Heart left ventricle (tissue), 16 donors: ENCODE measurements around the gene PAQR5. TPM values are rescaled to one million over a fixed set of nuclear protein-coding genes. Genes with fewer than 3 reads are reported as not detected.

Source experiments
- ATAC-seq, 4 donors: fragments of 200-7000 bp; cut with Tn5 transposase; one replicate each; pipeline ENCODE4 v1.9.1; 2020 to 2022; ENCODE audit warnings: moderate library complexity in 4 of 4, mild to moderate bottlenecking in 3 of 4, moderate number of reproducible peaks in 1 of 4
- DNase-seq, 5 donors: peaks; one replicate each; pipeline ENCODE4 v3.0.0-alpha.2; 2020
- H3K27ac ChIP-seq, 12 donors: fragments of 200-600 bp; sonication (generic) in 4 of 12; one replicate each; pipeline versions ENCODE4 v1.5.0 to v1.8.0; 2016 to 2022; ENCODE audit warnings: mild to moderate bottlenecking in 2 of 12
- H3K27me3 ChIP-seq, 9 donors: fragments of 200-600 bp; sonication (generic) in 2 of 9; one replicate each; pipeline versions ENCODE4 v1.5.1 to v1.8.0; 2016 to 2022; ENCODE audit warnings: mild to moderate bottlenecking in 3 of 9
- H3K36me3 ChIP-seq, 9 donors: fragments of 200-600 bp; sonication (generic) in 2 of 9; one replicate each; pipeline versions ENCODE4 v1.5.0 to v1.8.0; 2018 to 2022; ENCODE audit warnings: mild to moderate bottlenecking in 2 of 9
- H3K4me1 ChIP-seq, 12 donors: fragments of 200-600 bp; sonication (generic) in 4 of 12; one replicate each; pipeline versions ENCODE4 v1.5.0 to v1.8.0; 2016 to 2022; ENCODE audit warnings: mild to moderate bottlenecking in 3 of 12
- H3K4me3 ChIP-seq, 12 donors: fragments of 200-600 bp; sonication (generic) in 4 of 12; one replicate each; pipeline versions ENCODE4 v1.5.0 to v1.8.0; 2017 to 2022; ENCODE audit warnings: mild to moderate bottlenecking in 9 of 12, moderate library complexity in 4 of 12
- H3K9me3 ChIP-seq, 12 donors: fragments of 200-600 bp; sonication (generic) in 4 of 12; one replicate each; pipeline versions ENCODE4 v1.5.0 to v1.8.0; 2016 to 2022; ENCODE audit warnings: mild to moderate bottlenecking in 1 of 12
- CTCF ChIP-seq, 12 donors: fragments of 200-600 bp; sonication (generic) in 4 of 12; IDR thresholded peaks; one replicate each; pipeline versions ENCODE4 v1.5.0 to v1.8.0; 2018 to 2022; ENCODE audit warnings: antibody characterized with exemption in 12 of 12, mild to moderate bottlenecking in 5 of 12
- POLR2A ChIP-seq, 2 donors: fragments of 450-650 bp; IDR thresholded peaks; one replicate each; pipeline ENCODE4 v1.6.1; 2017; ENCODE audit warnings: antibody characterized with exemption in 2 of 2, mild to moderate bottlenecking in 2 of 2, moderate library complexity in 2 of 2
- WGBS, 4 donors: extraction: QIAGEN DNeasy Blood & Tissue Kit in 2 of 4; methylation state at CpG; one replicate each; pipeline versions ENCODE4 v1.1.5 to v1.1.7; 2013 to 2018; 5-methylcytosine and 5-hydroxymethylcytosine counted together
- intact Hi-C, 10 donors: fragments of 100-400 bp; cut with DNase I; formaldehyde crosslinking; loops; one replicate each; pipeline versions ENCODE4 v1.11.1 to v1.14.2; 2022
- polyA plus RNA-seq, 2 donors: library from polyadenylated mRNA; stranded (reverse); fragments of 200-250 nt; gene quantifications; one replicate each; pipeline ENCODE4 v1.2.3, GENCODE V29; 2013
- total RNA-seq, 9 donors: library from RNA; depleted of rRNA in 2 of 9; stranded (reverse); fragments of >200 nt in 2 of 9; fragmentation: NEBNext Ultra II Directional in 3 of 9; extraction: Animal tissue kit (Norgen Biotek cat#: 25700) in 3 of 9; gene quantifications; one replicate each; pipeline versions ENCODE4 v1.1.0 to v1.2.4, GENCODE V29; 2016 to 2023
- donor health status: ischemic (EF 13 %, LVEDD 7.1; RV severe dilation, severe dysfunction).
- donor health status: healthy with polysubstance abuse.
- donor health status: DM: no; HTN: yes; CAD: no.
- donor health status: DM: no; HTN: no; CAD: no.
- donor health status: ischemic (EF 25% LVEDD 6.9; RV normal size, moderate dysfunction).
- donor health status: ischemic (EF 25% LVEDD 5.7; RV mildly dilated, moderate dysfunction).
- donor health status: healthy.
- donor health status: DM: yes; HTN: yes; CAD: no.
- donor health status: ischemic (EF 35%, LVEDD 5.7; RV mildly dilated, moderate dysfunction).
- donor health status: nonischemic (EF 11% LVEDD 7.7; RV severe dilation, severe dysfunction).
- donor health status: DM: yes; HTN: yes; CAD: no.
- donor health status: PGD.
- donor health status: ischemic (EF 29% LVEDD 5.4; RV normal size, mild dysfunction).
- donor health status: nonischemic (EF 23%, LVEDD 6.1; RV moderate dilation, normal function).

The PAQR5 gene
- total and polyA plus RNA-seq, 11 donors = 0.27 to 1.6 (median 1.1) TPM

GRCh38 chr15:69323893-69324430, 25.2 kb downstream of the PAQR5 start:
- ATAC-seq = no peak
- intact Hi-C loops = no loop called here
- TF ChIP-seq CTCF (IDR thresholded peaks at IDR 0.05) (no peak), POLR2A (IDR thresholded peaks at IDR 0.05) (no peak)
- no peaks in the 10 kb centered on the region for H3K4me1 ChIP-seq
- no peaks in the 10 kb centered on the region for H3K36me3 ChIP-seq
- H3K4me3 ChIP-seq = no peak overlapping the region
- peaks cover 0 to 4% (median 0%) of the 10 kb centered on the region in 9 donors for H3K27me3 ChIP-seq
- no peak overlapping the region for H3K27ac ChIP-seq
- DNase-seq = no peak
- 65 to 72% (median 68%) methylated on average over 5 of the region's 5 CpGs for WGBS, 4 donors
- no peaks in the 10 kb centered on the region for H3K9me3 ChIP-seq

GRCh38 chr15:69324565-69324964, 25.9 kb downstream of the PAQR5 start:
- Histone ChIP-seq H3K4me1 (no peaks in the 10 kb centered on the region), H3K36me3 (no peaks in the 10 kb centered on the region), H3K4me3 (no peak overlapping the region), H3K27ac (no peak overlapping the region), H3K27me3 (peaks cover 0 to 4% (median 0%) of the 10 kb centered on the region in 9 donors), H3K9me3 (no peaks in the 10 kb centered on the region)
- TF ChIP-seq POLR2A (IDR thresholded peaks at IDR 0.05) = no peak
- no peak for TF ChIP-seq CTCF (IDR thresholded peaks at IDR 0.05)
- intact Hi-C loops = no loop called here
- 94 to 96% (median 95%) methylated on average over 5 of the region's 5 CpGs for WGBS, 4 donors
- ATAC-seq (no peak), DNase-seq (no peak)

GRCh38 chr15:69325456-69325971, 26.8 kb downstream of the PAQR5 start:
- H3K4me1 ChIP-seq = no peaks in the 10 kb centered on the region
- H3K27ac ChIP-seq = no peak overlapping the region
- intact Hi-C loops = no loop called here
- no peaks in the 10 kb centered on the region for H3K36me3 ChIP-seq
- H3K27me3 ChIP-seq = peaks cover 0 to 4% (median 0%) of the 10 kb centered on the region in 9 donors
- no peak for DNase-seq
- 69 to 88% (median 80%) methylated on average over 7 of the region's 7 CpGs for WGBS, 4 donors
- no peak for TF ChIP-seq POLR2A (IDR thresholded peaks at IDR 0.05)
- no peak for TF ChIP-seq CTCF (IDR thresholded peaks at IDR 0.05)
- no peaks in the 10 kb centered on the region for H3K9me3 ChIP-seq
- H3K4me3 ChIP-seq = no peak overlapping the region
- no peak for ATAC-seq

GRCh38 chr15:69328080-69328479, 29.4 kb downstream of the PAQR5 start:
- no peak overlapping the region for H3K27ac ChIP-seq
- intact Hi-C loops = no loop called here
- DNase-seq (no peak), ATAC-seq (no peak)
- TF ChIP-seq POLR2A (IDR thresholded peaks at IDR 0.05) (no peak), CTCF (IDR thresholded peaks at IDR 0.05) (no peak)
- 88 to 95% (median 94%) methylated on average over 1 of the region's 1 CpG for WGBS, 4 donors
- no peaks in the 10 kb centered on the region for H3K4me1 ChIP-seq
- peaks cover 0 to 4% (median 0%) of the 10 kb centered on the region in 9 donors for H3K27me3 ChIP-seq
- no peaks in the 10 kb centered on the region for H3K36me3 ChIP-seq
- no peaks in the 10 kb centered on the region for H3K9me3 ChIP-seq
- no peak overlapping the region for H3K4me3 ChIP-seq
